ENCODE measurements around the gene USP24. TPM values are rescaled to one million over a fixed set of nuclear protein-coding genes. Genes with fewer than 3 reads are reported as not detected.

Gene USP24
- total RNA-seq, 1 experiment from 2014 or later = 38.5 TPM

GRCh38 chr1:55190109-55190508 lies 25.1 kb downstream of the USP24 start:
- Histone ChIP-seq H3K79me2 (ENCODE audit: low read length) (peaks cover 90% of the 10 kb centered on the region), H3K4me1 (ENCODE audit: insufficient read depth, low read length) (peaks cover 13% of the 10 kb centered on the region; the same call in 1 of the 2 replicates), H3K27me3 (ENCODE audit: low read length) (no peaks in the 10 kb centered on the region), H3F3A (ENCODE audit: low read length, unreplicated experiment) (no peaks in the 10 kb centered on the region), H3K9ac (ENCODE audit: low read length) (no peak overlapping the region), H4K20me1 (ENCODE audit: low read length) (no peaks in the 10 kb centered on the region; the same call in 1 of the 2 replicates), H2AFZ (ENCODE audit: low read length) (no peak overlapping the region), H3K4me3 (ENCODE audit: low read length) (no peak overlapping the region), H3K9me2 (replicated peaks; ENCODE audit: low read length) (no peaks in the 10 kb centered on the region), H3K27ac (ENCODE audit: low read length) (no peak overlapping the region), H3K36me3 (ENCODE audit: low read depth, low read length) (no peaks in the 10 kb centered on the region), H3K4me2 (ENCODE audit: low read length) (no peak overlapping the region), H3K9me3 (ENCODE audit: low read length) (no peaks in the 10 kb centered on the region)
- no TSS peak for BruUV-seq (replicated peaks)
- DNase-seq (no peak), ATAC-seq (no peak)
- intact Hi-C loops (cut with micrococcal nuclease) = no loop called here
- TF ChIP-seq CTCF (conservative IDR thresholded peaks at IDR 0.05; ENCODE audit: low read depth, low read length) (no peak), EZH2 (IDR thresholded peaks at IDR 0.05; ENCODE audit: low read length, unreplicated experiment) (no peak), EZH2phosphoT487 (IDR thresholded peaks at IDR 0.05; ENCODE audit: borderline replicate concordance, low read length) (no peak)
- ChIA-PET POLR2A (ENCODE audit: unreplicated experiment) (no interaction called here), CTCF (no interaction called here)

- Histone ChIP-seq H3K9me2 (replicated peaks; ENCODE audit: low read length) (no peaks in the 10 kb centered on the region), H3K4me1 (ENCODE audit: insufficient read depth, low read length) (peaks cover 13% of the 10 kb centered on the region; the same call in 1 of the 2 replicates), H4K20me1 (ENCODE audit: low read length) (no peaks in the 10 kb centered on the region; the same call in 1 of the 2 replicates), H3K4me3 (ENCODE audit: low read length) (no peak overlapping the region), H3K36me3 (ENCODE audit: low read depth, low read length) (0 out of 2 replicates have a peak, but pooled peaks cover 6% of the 10 kb centered on the region), H3K79me2 (ENCODE audit: low read length) (peaks cover 90% of the 10 kb centered on the region), H3K4me2 (ENCODE audit: low read length) (no peak overlapping the region), H3F3A (ENCODE audit: low read length, unreplicated experiment) (no peaks in the 10 kb centered on the region), H2AFZ (ENCODE audit: low read length) (no peak overlapping the region), H3K27me3 (ENCODE audit: low read length) (no peaks in the 10 kb centered on the region), H3K9me3 (ENCODE audit: low read length) (no peaks in the 10 kb centered on the region), H3K9ac (ENCODE audit: low read length) (no peak overlapping the region), H3K27ac (ENCODE audit: low read length) (no peak overlapping the region)
- CTCF ChIA-PET = no interaction called here
- BruUV-seq (replicated peaks) = no TSS peak
- intact Hi-C loops (cut with micrococcal nuclease) = no loop called here
- POLR2A ChIA-PET (ENCODE audit: unreplicated experiment) = no interaction called here
- DNase-seq = no peak
- no peak for ATAC-seq
- TF ChIP-seq CTCF (conservative IDR thresholded peaks at IDR 0.05; ENCODE audit: low read depth, low read length) = no peak
- TF ChIP-seq EZH2phosphoT487 (IDR thresholded peaks at IDR 0.05; ENCODE audit: borderline replicate concordance, low read length) = no peak
- TF ChIP-seq EZH2 (IDR thresholded peaks at IDR 0.05; ENCODE audit: low read length, unreplicated experiment) = no peak
Measured at GRCh38 chr1:55188909-55189308, 26.3 kb downstream of the USP24 start.

GRCh38 chr1:55185832-55186231 lies 29.3 kb downstream of the USP24 start:
- ATAC-seq = no peak
- peaks cover 4% of the 10 kb centered on the region; the same call in 1 of the 2 replicates for H4K20me1 ChIP-seq (ENCODE audit: low read length)
- no peaks in the 10 kb centered on the region for H3F3A ChIP-seq (ENCODE audit: low read length, unreplicated experiment)
- H3K4me3 ChIP-seq (ENCODE audit: low read length) = no peak overlapping the region
- H3K36me3 ChIP-seq (ENCODE audit: low read depth, low read length) = 0 out of 2 replicates have a peak, but pooled peaks cover 6% of the 10 kb centered on the region
- POLR2A ChIA-PET (ENCODE audit: unreplicated experiment) = no interaction called here
- no peaks in the 10 kb centered on the region for H3K9me3 ChIP-seq (ENCODE audit: low read length)
- peaks cover 5% of the 10 kb centered on the region; the same call in 1 of the 2 replicates for H3K4me1 ChIP-seq (ENCODE audit: insufficient read depth, low read length)
- DNase-seq = no peak
- no peak overlapping the region for H3K4me2 ChIP-seq (ENCODE audit: low read length)
- H2AFZ ChIP-seq (ENCODE audit: low read length) = no peak overlapping the region
- no peaks in the 10 kb centered on the region for H3K9me2 ChIP-seq (replicated peaks; ENCODE audit: low read length)
- peaks cover 96% of the 10 kb centered on the region for H3K79me2 ChIP-seq (ENCODE audit: low read length)
- TF ChIP-seq EZH2phosphoT487 (IDR thresholded peaks at IDR 0.05; ENCODE audit: borderline replicate concordance, low read length) (no peak), EZH2 (IDR thresholded peaks at IDR 0.05; ENCODE audit: low read length, unreplicated experiment) (no peak), CTCF (conservative IDR thresholded peaks at IDR 0.05; ENCODE audit: low read depth, low read length) (no peak)
- no peak overlapping the region for H3K9ac ChIP-seq (ENCODE audit: low read length)
- CTCF ChIA-PET = no interaction called here
- intact Hi-C loops (cut with micrococcal nuclease) = no loop called here
- no peak overlapping the region for H3K27ac ChIP-seq (ENCODE audit: low read length)
- BruUV-seq (replicated peaks) = no TSS peak
- no peaks in the 10 kb centered on the region for H3K27me3 ChIP-seq (ENCODE audit: low read length)

All from PC-3 (cell line).